ENCODE data around the gene ATP1B2.
"Not testable (repeated sequence)": the region's sequence is repeated elsewhere in the genome, so short reads cannot be mapped to it uniquely, and the experiment has no call there.

The ATP1B2 gene

DNA sequence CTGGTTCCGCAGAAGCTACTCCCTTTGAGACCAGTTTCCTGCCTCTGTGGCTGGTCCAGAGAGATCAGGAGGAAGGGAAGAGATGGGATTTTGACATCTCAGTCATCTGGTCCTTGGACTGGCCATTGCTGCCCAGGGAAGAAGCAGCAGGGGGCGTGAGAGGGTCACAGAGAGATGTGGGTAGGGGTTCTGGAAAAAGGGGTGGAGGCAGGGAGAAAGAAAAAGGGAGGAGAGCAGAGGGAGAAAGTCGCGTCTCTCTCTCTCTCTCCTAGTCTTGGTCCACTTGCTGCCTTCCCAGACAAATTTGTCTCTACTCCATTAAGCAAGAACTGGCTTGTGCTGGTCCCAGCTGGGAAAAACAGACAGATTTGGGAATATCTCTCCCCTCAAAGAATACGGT is 16.3 kb upstream of the ATP1B2 start:
- no peak for DNase-seq (ENCODE audit: low read depth, low spot score)
- H3K36me3 ChIP-seq (ENCODE audit: insufficient read depth, insufficient read length, low read length) = no peaks in the 10 kb centered on the region

GRCh38 chr17:7636163-7636562 is 14.6 kb upstream of the ATP1B2 start:
- TF ChIP-seq ZNF274 (IDR thresholded peaks at IDR 0.05; ENCODE audit: low read depth, low read length) (no peak), SUZ12 (IDR thresholded peaks at IDR 0.05; ENCODE audit: extremely low read depth, insufficient read depth, insufficient read length) (no peak), YY1 (IDR thresholded peaks at IDR 0.05; ENCODE audit: insufficient read depth, insufficient read length) (no peak)
- no peaks in the 10 kb centered on the region for H3K9me3 ChIP-seq (ENCODE audit: insufficient read depth, low read length)
- no peaks in the 10 kb centered on the region for H3K36me3 ChIP-seq (ENCODE audit: insufficient read depth, insufficient read length, low read length)
- H3K9ac ChIP-seq (ENCODE audit: insufficient read length, low read depth) = peak overlapping the region; percentile 50
- H3K4me1 ChIP-seq (ENCODE audit: insufficient read depth, insufficient read length) = peaks cover 2% of the 10 kb centered on the region
- no peak overlapping the region for H3K4me3 ChIP-seq (ENCODE audit: insufficient read length, low read depth)
- H3K27me3 ChIP-seq (ENCODE audit: insufficient read depth, insufficient read length) = no peaks in the 10 kb centered on the region
- no peak for DNase-seq (ENCODE audit: low read depth, low spot score)

More for the DNA sequence above, 16.3 kb upstream of the ATP1B2 start:
- Histone ChIP-seq H3K9ac (ENCODE audit: insufficient read length, low read depth) (no peak overlapping the region), H3K4me1 (ENCODE audit: insufficient read depth, insufficient read length) (peaks cover 2% of the 10 kb centered on the region), H3K27me3 (ENCODE audit: insufficient read depth, insufficient read length) (no peaks in the 10 kb centered on the region), H3K4me3 (ENCODE audit: insufficient read length, low read depth) (no peak overlapping the region), H3K9me3 (ENCODE audit: insufficient read depth, low read length) (no peaks in the 10 kb centered on the region)
- no peak for TF ChIP-seq ZNF274 (IDR thresholded peaks at IDR 0.05; ENCODE audit: low read depth, low read length)
- TF ChIP-seq SUZ12 (IDR thresholded peaks at IDR 0.05; ENCODE audit: extremely low read depth, insufficient read depth, insufficient read length) = no peak
- TF ChIP-seq YY1 (IDR thresholded peaks at IDR 0.05; ENCODE audit: insufficient read depth, insufficient read length) = no peak

GRCh38 chr17:7640783-7641182 is 9.9 kb upstream of the ATP1B2 start:
- Histone ChIP-seq H3K4me1 (ENCODE audit: insufficient read depth, insufficient read length) (no peaks in the 10 kb centered on the region), H3K9ac (ENCODE audit: insufficient read length, low read depth) (no peak overlapping the region), H3K4me3 (ENCODE audit: insufficient read length, low read depth) (no peak overlapping the region), H3K36me3 (ENCODE audit: insufficient read depth, insufficient read length, low read length) (no peaks in the 10 kb centered on the region), H3K27me3 (ENCODE audit: insufficient read depth, insufficient read length) (no peaks in the 10 kb centered on the region), H3K9me3 (ENCODE audit: insufficient read depth, low read length) (no peaks in the 10 kb centered on the region)
- no peak for TF ChIP-seq YY1 (IDR thresholded peaks at IDR 0.05; ENCODE audit: insufficient read depth, insufficient read length)
- no peak for TF ChIP-seq SUZ12 (IDR thresholded peaks at IDR 0.05; ENCODE audit: extremely low read depth, insufficient read depth, insufficient read length)
- no peak for TF ChIP-seq ZNF274 (IDR thresholded peaks at IDR 0.05; ENCODE audit: low read depth, low read length)
- no peak for DNase-seq (ENCODE audit: low read depth, low spot score)

- H3K4me1 ChIP-seq (ENCODE audit: insufficient read depth, insufficient read length); DNase-seq (ENCODE audit: low read depth, low spot score); H3K36me3 ChIP-seq (ENCODE audit: insufficient read depth, insufficient read length, low read length); H3K9me3 ChIP-seq (ENCODE audit: insufficient read depth, low read length); H3K4me3 ChIP-seq (ENCODE audit: insufficient read length, low read depth); H3K9ac ChIP-seq (ENCODE audit: insufficient read length, low read depth); H3K27me3 ChIP-seq (ENCODE audit: insufficient read depth, insufficient read length): not testable (repeated sequence)
Observed at GRCh38 chr17:7641635-7642034, 9.1 kb upstream of the ATP1B2 start.

- no peaks in the 10 kb centered on the region for H3K4me1 ChIP-seq (ENCODE audit: insufficient read depth, insufficient read length)
- H3K27me3 ChIP-seq (ENCODE audit: insufficient read depth, insufficient read length) = no peaks in the 10 kb centered on the region
- H3K4me3 ChIP-seq (ENCODE audit: insufficient read length, low read depth) = no peak overlapping the region
- H3K9me3 ChIP-seq (ENCODE audit: insufficient read depth, low read length) = no peaks in the 10 kb centered on the region
- DNase-seq (ENCODE audit: low read depth, low spot score) = no peak
- H3K36me3 ChIP-seq (ENCODE audit: insufficient read depth, insufficient read length, low read length) = no peaks in the 10 kb centered on the region
- TF ChIP-seq ZNF274 (IDR thresholded peaks at IDR 0.05; ENCODE audit: low read depth, low read length) (no peak), YY1 (IDR thresholded peaks at IDR 0.05; ENCODE audit: insufficient read depth, insufficient read length) (no peak), SUZ12 (IDR thresholded peaks at IDR 0.05; ENCODE audit: extremely low read depth, insufficient read depth, insufficient read length) (no peak)
- no peak overlapping the region for H3K9ac ChIP-seq (ENCODE audit: insufficient read length, low read depth)
Observed at GRCh38 chr17:7644775-7645174, 6.0 kb upstream of the ATP1B2 start.

- Histone ChIP-seq H3K4me1 (ENCODE audit: insufficient read depth, insufficient read length) (peaks cover 3% of the 10 kb centered on the region), H3K36me3 (ENCODE audit: insufficient read depth, insufficient read length, low read length) (no peaks in the 10 kb centered on the region), H3K9ac (ENCODE audit: insufficient read length, low read depth) (no peak overlapping the region), H3K9me3 (ENCODE audit: insufficient read depth, low read length) (no peaks in the 10 kb centered on the region), H3K4me3 (ENCODE audit: insufficient read length, low read depth) (no peak overlapping the region), H3K27me3 (ENCODE audit: insufficient read depth, insufficient read length) (peaks cover 6% of the 10 kb centered on the region)
- no peak for DNase-seq (ENCODE audit: low read depth, low spot score)
- TF ChIP-seq YY1 (IDR thresholded peaks at IDR 0.05; ENCODE audit: insufficient read depth, insufficient read length) (no peak), SUZ12 (IDR thresholded peaks at IDR 0.05; ENCODE audit: extremely low read depth, insufficient read depth, insufficient read length) (no peak), ZNF274 (IDR thresholded peaks at IDR 0.05; ENCODE audit: low read depth, low read length) (no peak)
Observed at GRCh38 chr17:7646457-7646856, 4.3 kb upstream of the ATP1B2 start.

DNA sequence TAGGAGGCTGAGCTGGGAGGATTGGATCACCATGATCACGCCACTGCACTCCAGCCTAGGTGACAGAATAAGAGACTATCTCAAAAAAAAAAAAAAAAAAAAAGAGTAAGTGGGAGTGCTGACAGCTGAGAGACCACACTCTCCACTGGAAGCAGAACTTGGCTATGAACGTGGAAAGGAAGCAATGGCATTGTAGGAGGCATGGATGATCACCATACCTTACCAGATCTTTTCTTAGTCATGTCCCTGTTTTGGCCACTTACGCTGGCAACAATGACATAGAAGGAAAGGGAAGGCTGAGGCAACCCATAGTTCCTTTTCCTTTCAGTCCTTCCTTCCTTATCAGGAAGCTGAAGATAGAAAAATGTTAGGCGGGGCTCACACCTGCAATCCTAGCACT is 3.7 kb upstream of the ATP1B2 start:
- Histone ChIP-seq H3K4me3 (ENCODE audit: insufficient read length, low read depth) (no peak overlapping the region), H3K9ac (ENCODE audit: insufficient read length, low read depth) (no peak overlapping the region), H3K4me1 (ENCODE audit: insufficient read depth, insufficient read length) (peaks cover 4% of the 10 kb centered on the region), H3K9me3 (ENCODE audit: insufficient read depth, low read length) (no peaks in the 10 kb centered on the region), H3K36me3 (ENCODE audit: insufficient read depth, insufficient read length, low read length) (no peaks in the 10 kb centered on the region), H3K27me3 (ENCODE audit: insufficient read depth, insufficient read length) (peaks cover 11% of the 10 kb centered on the region)
- no peak for DNase-seq (ENCODE audit: low read depth, low spot score)
- TF ChIP-seq YY1 (IDR thresholded peaks at IDR 0.05; ENCODE audit: insufficient read depth, insufficient read length) = no peak
- no peak for TF ChIP-seq SUZ12 (IDR thresholded peaks at IDR 0.05; ENCODE audit: extremely low read depth, insufficient read depth, insufficient read length)
- TF ChIP-seq ZNF274 (IDR thresholded peaks at IDR 0.05; ENCODE audit: low read depth, low read length) = no peak

All from NT2/D1 (cell line).